Neural cell (in vitro differentiated cells): ENCODE results near the gene PNRC2. TPM values are rescaled to one million over a fixed set of nuclear protein-coding genes. Genes with fewer than 3 reads are reported as not detected.

Experiments used
- H2AFZ ChIP-seq: fragments of 200-600, 300-800 bp; sonication (generic), shearing (Covaris generic); 2 replicates; pipeline ENCODE4 v1.6.0; 2014; ENCODE audit warnings: low read depth, mild to moderate bottlenecking, antibody characterized with exemption, low read length, moderate library complexity
- H3F3A ChIP-seq: fragments of 200-600 bp; shearing (Covaris generic); 2 replicates; pipeline ENCODE4 v1.6.1; 2016; ENCODE audit warnings: mild to moderate bottlenecking, moderate library complexity, mixed read lengths, antibody characterized with exemption, low read length; ENCODE audit not compliant: insufficient read depth, poor library complexity, severe bottlenecking
- H3K27ac ChIP-seq: fragments of 200-600, 300-800 bp; sonication (generic), shearing (Covaris generic); 2 replicates; pipeline ENCODE4 v1.5.1; 2014; ENCODE audit warnings: mild to moderate bottlenecking, low read length, moderate library complexity
- H3K27me3 ChIP-seq: fragments of 300-800, 200-600 bp; sonication (generic), shearing (Covaris generic); 2 replicates; pipeline ENCODE4 v1.6.0; 2014; ENCODE audit warnings: mild to moderate bottlenecking, low read depth, low read length, moderate library complexity; ENCODE audit not compliant: insufficient read depth
- H3K36me3 ChIP-seq: fragments of 300-800, 200-600 bp; sonication (generic), shearing (Covaris generic); 2 replicates; pipeline ENCODE4 v1.5.1; 2014; ENCODE audit warnings: mild to moderate bottlenecking, antibody characterized with exemption, low read length, moderate library complexity; ENCODE audit not compliant: insufficient read depth
- H3K4me2 ChIP-seq: fragments of 300-800, 200-600 bp; sonication (generic), shearing (Covaris generic); 2 replicates; pipeline ENCODE4 v1.6.0; 2014; ENCODE audit warnings: mild to moderate bottlenecking, low read length
- H3K4me3 ChIP-seq: fragments of 300-800, 200-600 bp; sonication (generic), shearing (Covaris generic); 2 replicates; pipeline ENCODE4 v1.5.1; 2014; ENCODE audit warnings: mild to moderate bottlenecking, low read length, moderate library complexity
- H3K79me2 ChIP-seq: fragments of 200-600 bp; shearing (Covaris generic); replicated peaks from 2 replicates; pipeline ENCODE4 v1.6.0; 2014; ENCODE audit warnings: mild to moderate bottlenecking, low read length, moderate library complexity; ENCODE audit not compliant: insufficient read depth
- H3K9ac ChIP-seq: fragments of 300-800, 200-600 bp; sonication (generic), shearing (Covaris generic); 2 replicates; pipeline ENCODE4 v1.6.1; 2016; ENCODE audit warnings: mild to moderate bottlenecking, low read length, mixed read lengths
- H3K9me2 ChIP-seq: fragments of 200-600 bp; shearing (Covaris generic); 2 replicates; pipeline ENCODE4 v1.6.1; 2016; ENCODE audit warnings: mild to moderate bottlenecking, low read length, mixed read lengths; ENCODE audit not compliant: insufficient read depth
- H3K9me3 ChIP-seq: fragments of 200-600, 300-800 bp; sonication (generic), shearing (Covaris generic); 2 replicates; pipeline ENCODE4 v1.6.1; 2016; ENCODE audit warnings: mild to moderate bottlenecking, mixed run types, low read length, moderate library complexity, mixed read lengths
- H4K20me1 ChIP-seq: fragments of 200-600 bp; shearing (Covaris generic); 2 replicates; pipeline ENCODE4 v1.6.1; 2016; ENCODE audit warnings: mild to moderate bottlenecking, mixed run types; ENCODE audit not compliant: insufficient read depth
- EP300 ChIP-seq: fragments of 450-650 bp; conservative IDR thresholded peaks from 2 replicates; pipeline ENCODE4 v1.6.1; 2014; ENCODE audit warnings: antibody characterized with exemption, mild to moderate bottlenecking, moderate library complexity; ENCODE audit not compliant: poor library complexity, severe bottlenecking
- EZH2 ChIP-seq: fragments of 200-600, 300-800 bp; shearing (Covaris generic), sonication (generic); IDR thresholded peaks from 2 replicates; pipeline ENCODE4 v1.6.1; 2014; ENCODE audit warnings: antibody characterized with exemption, low read length, borderline replicate concordance, mild to moderate bottlenecking; ENCODE audit not compliant: insufficient read depth, poor library complexity, severe bottlenecking
- MXI1 ChIP-seq: fragments of 450-650 bp; conservative IDR thresholded peaks from 2 replicates; pipeline ENCODE4 v1.6.1; 2014; ENCODE audit warnings: antibody characterized with exemption, mild to moderate bottlenecking; ENCODE audit not compliant: poor library complexity, severe bottlenecking
- POLR2AphosphoS5 ChIP-seq: IDR thresholded peaks from 2 replicates; pipeline ENCODE4 v1.6.1; 2012
- RAD21 ChIP-seq: fragments of 450-650 bp; conservative IDR thresholded peaks from 2 replicates; pipeline ENCODE4 v1.6.1; 2014; ENCODE audit warnings: antibody characterized with exemption, mild to moderate bottlenecking, moderate library complexity
- SMC3 ChIP-seq: fragments of 450-650 bp; conservative IDR thresholded peaks from 2 replicates; pipeline ENCODE4 v1.6.1; 2014; ENCODE audit warnings: antibody characterized with exemption, mild to moderate bottlenecking, moderate library complexity; ENCODE audit not compliant: poor library complexity
- TAF1 ChIP-seq: IDR thresholded peaks from 2 replicates; pipeline ENCODE4 v1.6.1; 2012; ENCODE audit warnings: low read depth
- polyA plus RNA-seq: library from polyadenylated mRNA; depleted of rRNA; stranded (reverse); fragments of >200 nt; gene quantifications from 2 replicates; pipeline ENCODE4 v1.2.3, GENCODE V29; 2014
- TF ChIP-seq, protein P1 (sequence below): fragments of 450-650 bp; IDR thresholded peaks from 2 replicates; pipeline ENCODE4 v1.5.1; 2014; ENCODE audit warnings: antibody characterized with exemption, mild to moderate bottlenecking, moderate library complexity; ENCODE audit not compliant: poor library complexity, severe bottlenecking
- TF ChIP-seq, protein P2 (sequence below): IDR thresholded peaks from 2 replicates; pipeline ENCODE4 v1.6.1; 2012; ENCODE audit warnings: borderline replicate concordance

The PNRC2 gene
- polyA plus RNA-seq, 1 donor from 2014 or later, result 97.1 TPM

DNA sequence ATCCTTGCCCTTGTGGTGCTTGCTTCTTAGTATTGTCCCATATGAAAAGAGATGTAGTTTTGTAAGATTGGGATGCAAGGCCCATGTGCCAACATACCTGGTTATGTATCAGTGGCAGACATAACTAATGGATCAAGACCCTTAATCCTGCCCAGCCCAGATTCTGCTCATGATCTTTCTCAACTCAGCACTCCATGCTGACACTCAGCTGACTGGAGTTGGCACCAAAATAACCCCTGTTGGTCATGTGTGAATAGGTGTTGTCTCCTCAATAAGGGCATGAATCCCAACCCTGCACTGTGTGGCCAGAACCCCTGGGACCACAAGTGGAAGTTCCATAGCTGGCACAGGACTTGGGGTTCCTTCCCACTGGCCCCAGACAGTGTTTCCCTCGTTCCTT is 32.5 kb upstream of the PNRC2 start:
- H3K27ac ChIP-seq, result no peak overlapping the region
- no peaks in the 10 kb centered on the region for H4K20me1 ChIP-seq
- TF ChIP-seq, protein P1, sequence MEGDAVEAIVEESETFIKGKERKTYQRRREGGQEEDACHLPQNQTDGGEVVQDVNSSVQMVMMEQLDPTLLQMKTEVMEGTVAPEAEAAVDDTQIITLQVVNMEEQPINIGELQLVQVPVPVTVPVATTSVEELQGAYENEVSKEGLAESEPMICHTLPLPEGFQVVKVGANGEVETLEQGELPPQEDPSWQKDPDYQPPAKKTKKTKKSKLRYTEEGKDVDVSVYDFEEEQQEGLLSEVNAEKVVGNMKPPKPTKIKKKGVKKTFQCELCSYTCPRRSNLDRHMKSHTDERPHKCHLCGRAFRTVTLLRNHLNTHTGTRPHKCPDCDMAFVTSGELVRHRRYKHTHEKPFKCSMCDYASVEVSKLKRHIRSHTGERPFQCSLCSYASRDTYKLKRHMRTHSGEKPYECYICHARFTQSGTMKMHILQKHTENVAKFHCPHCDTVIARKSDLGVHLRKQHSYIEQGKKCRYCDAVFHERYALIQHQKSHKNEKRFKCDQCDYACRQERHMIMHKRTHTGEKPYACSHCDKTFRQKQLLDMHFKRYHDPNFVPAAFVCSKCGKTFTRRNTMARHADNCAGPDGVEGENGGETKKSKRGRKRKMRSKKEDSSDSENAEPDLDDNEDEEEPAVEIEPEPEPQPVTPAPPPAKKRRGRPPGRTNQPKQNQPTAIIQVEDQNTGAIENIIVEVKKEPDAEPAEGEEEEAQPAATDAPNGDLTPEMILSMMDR, result no peak
- no peak for TF ChIP-seq RAD21
- TF ChIP-seq, protein P2, sequence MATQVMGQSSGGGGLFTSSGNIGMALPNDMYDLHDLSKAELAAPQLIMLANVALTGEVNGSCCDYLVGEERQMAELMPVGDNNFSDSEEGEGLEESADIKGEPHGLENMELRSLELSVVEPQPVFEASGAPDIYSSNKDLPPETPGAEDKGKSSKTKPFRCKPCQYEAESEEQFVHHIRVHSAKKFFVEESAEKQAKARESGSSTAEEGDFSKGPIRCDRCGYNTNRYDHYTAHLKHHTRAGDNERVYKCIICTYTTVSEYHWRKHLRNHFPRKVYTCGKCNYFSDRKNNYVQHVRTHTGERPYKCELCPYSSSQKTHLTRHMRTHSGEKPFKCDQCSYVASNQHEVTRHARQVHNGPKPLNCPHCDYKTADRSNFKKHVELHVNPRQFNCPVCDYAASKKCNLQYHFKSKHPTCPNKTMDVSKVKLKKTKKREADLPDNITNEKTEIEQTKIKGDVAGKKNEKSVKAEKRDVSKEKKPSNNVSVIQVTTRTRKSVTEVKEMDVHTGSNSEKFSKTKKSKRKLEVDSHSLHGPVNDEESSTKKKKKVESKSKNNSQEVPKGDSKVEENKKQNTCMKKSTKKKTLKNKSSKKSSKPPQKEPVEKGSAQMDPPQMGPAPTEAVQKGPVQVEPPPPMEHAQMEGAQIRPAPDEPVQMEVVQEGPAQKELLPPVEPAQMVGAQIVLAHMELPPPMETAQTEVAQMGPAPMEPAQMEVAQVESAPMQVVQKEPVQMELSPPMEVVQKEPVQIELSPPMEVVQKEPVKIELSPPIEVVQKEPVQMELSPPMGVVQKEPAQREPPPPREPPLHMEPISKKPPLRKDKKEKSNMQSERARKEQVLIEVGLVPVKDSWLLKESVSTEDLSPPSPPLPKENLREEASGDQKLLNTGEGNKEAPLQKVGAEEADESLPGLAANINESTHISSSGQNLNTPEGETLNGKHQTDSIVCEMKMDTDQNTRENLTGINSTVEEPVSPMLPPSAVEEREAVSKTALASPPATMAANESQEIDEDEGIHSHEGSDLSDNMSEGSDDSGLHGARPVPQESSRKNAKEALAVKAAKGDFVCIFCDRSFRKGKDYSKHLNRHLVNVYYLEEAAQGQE, result no peak
- TF ChIP-seq EZH2, result no peak
- TF ChIP-seq EP300, result no peak
- no peak for TF ChIP-seq POLR2AphosphoS5
- TF ChIP-seq TAF1, result no peak
- no peak for TF ChIP-seq MXI1
- TF ChIP-seq SMC3, result no peak
- H3K79me2 ChIP-seq, result no peaks in the 10 kb centered on the region
- no peak overlapping the region for H3K9ac ChIP-seq
- no peaks in the 10 kb centered on the region for H3K9me3 ChIP-seq
- H3F3A ChIP-seq, result no peaks in the 10 kb centered on the region
- H3K9me2 ChIP-seq, result no peaks in the 10 kb centered on the region
- H3K4me3 ChIP-seq, result no peak overlapping the region
- no peaks in the 10 kb centered on the region for H3K36me3 ChIP-seq
- no peaks in the 10 kb centered on the region for H3K27me3 ChIP-seq
- no peak overlapping the region for H2AFZ ChIP-seq
- H3K4me2 ChIP-seq, result no peak overlapping the region

DNA sequence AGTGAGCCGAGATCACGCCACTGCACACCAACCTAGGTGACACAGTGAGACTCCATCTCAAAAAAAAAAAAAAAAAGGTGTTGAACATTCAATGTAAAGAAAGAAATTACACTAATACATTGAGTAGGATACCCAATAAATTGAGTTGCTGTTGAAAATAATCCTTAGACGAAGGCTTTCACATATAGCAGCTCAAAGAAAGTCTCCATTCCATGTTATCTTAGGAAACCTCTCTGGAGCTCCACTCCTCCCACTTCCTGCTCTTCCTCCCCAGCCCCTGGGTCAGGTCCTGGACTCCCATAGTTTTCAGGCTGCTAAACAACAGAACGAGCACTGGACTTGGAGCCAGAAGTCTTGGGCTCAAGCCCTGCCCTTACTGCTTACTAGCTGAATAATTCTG is 30.8 kb upstream of the PNRC2 start:
- no peaks in the 10 kb centered on the region for H3F3A ChIP-seq
- H4K20me1 ChIP-seq, result no peaks in the 10 kb centered on the region
- no peak overlapping the region for H3K4me2 ChIP-seq
- TF ChIP-seq SMC3, result no peak
- H3K27me3 ChIP-seq, result no peaks in the 10 kb centered on the region
- H3K9me3 ChIP-seq, result no peaks in the 10 kb centered on the region
- no peak overlapping the region for H2AFZ ChIP-seq
- no peaks in the 10 kb centered on the region for H3K9me2 ChIP-seq
- no peaks in the 10 kb centered on the region for H3K36me3 ChIP-seq
- H3K9ac ChIP-seq, result no peak overlapping the region
- no peaks in the 10 kb centered on the region for H3K79me2 ChIP-seq
- no peak overlapping the region for H3K4me3 ChIP-seq
- H3K27ac ChIP-seq, result no peak overlapping the region

DNA sequence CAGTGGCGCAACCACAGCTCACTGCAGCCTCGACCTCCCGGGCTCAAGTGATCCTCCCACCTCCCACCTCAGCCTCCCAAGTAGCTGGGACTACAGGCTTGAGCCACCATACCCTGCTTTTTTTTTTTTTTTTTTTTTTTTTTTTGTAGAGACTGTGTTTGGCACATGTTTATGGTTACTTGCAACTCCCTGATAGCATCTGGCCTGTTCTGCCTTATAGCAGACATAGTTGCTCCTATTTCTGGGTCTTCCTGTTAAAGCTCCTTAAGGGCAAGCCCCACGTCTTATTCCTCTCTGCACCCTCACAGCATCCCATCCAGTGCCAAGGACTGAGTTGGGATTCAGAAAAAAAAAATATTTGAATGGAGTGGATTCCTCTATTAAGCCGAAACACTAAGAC is 29.4 kb upstream of the PNRC2 start:
- no peak overlapping the region for H3K4me3 ChIP-seq
- no peak overlapping the region for H3K4me2 ChIP-seq
- no peaks in the 10 kb centered on the region for H4K20me1 ChIP-seq
- no peaks in the 10 kb centered on the region for H3K9me3 ChIP-seq
- no peak overlapping the region for H3K27ac ChIP-seq
- no peak for TF ChIP-seq MXI1
- no peak for TF ChIP-seq EP300
- TF ChIP-seq POLR2AphosphoS5, result no peak
- TF ChIP-seq, protein P1, result no peak
- no peak for TF ChIP-seq RAD21
- no peak for TF ChIP-seq EZH2
- TF ChIP-seq TAF1, result no peak
- TF ChIP-seq, protein P2, result no peak
- TF ChIP-seq SMC3, result no peak
- H3K36me3 ChIP-seq, result no peaks in the 10 kb centered on the region
- H3K27me3 ChIP-seq, result no peaks in the 10 kb centered on the region
- no peaks in the 10 kb centered on the region for H3K79me2 ChIP-seq
- no peaks in the 10 kb centered on the region for H3K9me2 ChIP-seq
- no peak overlapping the region for H3K9ac ChIP-seq
- no peak overlapping the region for H2AFZ ChIP-seq
- H3F3A ChIP-seq, result no peaks in the 10 kb centered on the region
